ENCODE data around the gene INPP5F. TPM values are rescaled to one million over a fixed set of nuclear protein-coding genes. Genes with fewer than 3 reads are reported as not detected.

The INPP5F gene
- total and polyA plus RNA-seq, 2 of the 13 experiments (the other 11 are each of a cell fraction or from before 2014, with no cell fraction given): 12.5 to 15.7 TPM

DNA sequence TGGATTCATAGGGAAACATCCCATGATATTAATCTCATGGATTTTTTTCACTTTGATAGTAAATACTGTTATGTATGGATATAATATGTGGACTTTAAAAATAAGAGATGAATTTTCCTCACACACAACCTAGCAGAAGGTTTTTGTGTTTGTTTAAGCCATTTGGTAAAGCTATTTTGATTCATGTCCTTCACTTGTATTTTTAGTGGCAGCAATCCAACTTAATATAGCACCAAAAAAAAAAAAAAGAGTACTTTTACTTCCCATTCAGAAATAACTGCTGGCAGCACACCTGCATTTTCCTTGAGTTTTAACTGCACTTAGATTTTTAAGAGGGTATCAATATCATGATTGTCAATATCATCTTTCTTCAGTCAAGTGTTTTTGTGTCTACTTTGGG, 86.8 kb downstream of the INPP5F start (continued):
- TF ChIP-seq ZNF512 (CRISPR knock-in tag; IDR thresholded peaks at IDR 0.05): no peak

DNA sequence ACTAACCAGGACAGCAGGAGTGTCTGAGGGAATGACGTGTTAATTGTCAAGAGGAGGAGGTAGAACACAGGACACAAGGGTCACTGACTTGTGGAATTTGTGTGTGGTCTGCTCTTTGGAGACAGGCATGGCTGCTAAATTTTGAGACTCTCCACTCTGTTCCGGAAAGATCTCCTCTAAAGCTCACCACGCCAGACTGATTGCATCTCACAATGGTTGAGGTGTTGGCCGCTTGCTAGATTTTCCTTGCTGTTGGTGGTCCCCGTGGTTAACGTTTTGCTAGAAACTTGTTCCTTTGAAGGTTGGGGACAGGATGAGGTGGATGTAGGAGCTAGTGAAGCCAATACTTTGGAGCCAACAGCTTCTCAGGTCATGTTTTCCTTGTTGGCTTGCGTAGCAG, 89.8 kb downstream of the INPP5F start:
- Histone ChIP-seq H2AFZ (ENCODE audit: low read length) (no peak overlapping the region), H4K20me1 (ENCODE audit: insufficient read depth, low read length) (no peaks in the 10 kb centered on the region; the same call in 1 of the 2 replicates), H3K4me1 (ENCODE audit: insufficient read depth, low read length) (no peaks in the 10 kb centered on the region), H3K36me3 (replicated peaks in 1 of 2; ENCODE audit: control insufficient read depth in 1 of 2, insufficient read depth in 2 of 2, low read length in 2 of 2) (peaks cover 8 to 22% of the 10 kb centered on the region in 2 experiments; a peak in 4 of 5 replicates), H3K27me3 (ENCODE audit: control insufficient read depth in 1 of 2, insufficient read depth in 2 of 2, low read length in 2 of 2) (no peaks in the 10 kb centered on the region), H3K27ac (ENCODE audit: extremely low read length, insufficient read depth, low read length) (no peak overlapping the region), H3K4me2 (ENCODE audit: low read depth, low read length) (no peak overlapping the region), H3K9me3 (ENCODE audit: low read length) (no peaks in the 10 kb centered on the region), H3K79me2 (ENCODE audit: insufficient read depth, low read length) (no peaks in the 10 kb centered on the region), H3K9ac (ENCODE audit: insufficient read depth, low read depth, low read length) (no peak overlapping the region), H3K4me3 (replicated peaks in 1 of 3; ENCODE audit: insufficient read depth in 1 of 3, low read depth in 2 of 3, low read length in 3 of 3) (no peak overlapping the region)
- no peak for ATAC-seq
- ChIA-PET POLR2A (no interaction called here), CTCF (ENCODE audit: low intra/inter-chr PET ratio, low total read pairs) (no interaction called here)
- TF ChIP-seq SYNCRIP (IDR thresholded peaks at IDR 0.05; ENCODE audit: insufficient read depth, low read depth, low read length): no peak
- no peak for TF ChIP-seq KAT7 (CRISPR knock-in tag; IDR thresholded peaks at IDR 0.05; ENCODE audit: borderline replicate concordance)
- no peak for TF ChIP-seq SOX13 (IDR thresholded peaks at IDR 0.05)
- TF ChIP-seq SOX13 (CRISPR knock-in tag; conservative IDR thresholded peaks at IDR 0.05 in 1 of 2, IDR thresholded peaks at IDR 0.05 in 1 of 2): no peak
- no peak for TF ChIP-seq SIX4 (CRISPR knock-in tag; IDR thresholded peaks at IDR 0.05)
- TF ChIP-seq REL (CRISPR knock-in tag; conservative IDR thresholded peaks at IDR 0.05): no peak
- TF ChIP-seq ZSCAN22 (CRISPR knock-in tag; IDR thresholded peaks at IDR 0.05): no peak
- TF ChIP-seq ATF5 (CRISPR knock-in tag; IDR thresholded peaks at IDR 0.05; ENCODE audit: low read depth): no peak
- no peak for TF ChIP-seq ZBTB25 (CRISPR knock-in tag; IDR thresholded peaks at IDR 0.05)
- TF ChIP-seq ASH2L (IDR thresholded peaks at IDR 0.05; ENCODE audit: insufficient read length, low read depth, low read length): no peak
- TF ChIP-seq ZNF124 (CRISPR knock-in tag; IDR thresholded peaks at IDR 0.05): no peak
- TF ChIP-seq HMGA1 (CRISPR knock-in tag; conservative IDR thresholded peaks at IDR 0.05): no peak
- TF ChIP-seq KLF9 (CRISPR knock-in tag; IDR thresholded peaks at IDR 0.05; ENCODE audit: low read depth): no peak
- TF ChIP-seq, protein P1, sequence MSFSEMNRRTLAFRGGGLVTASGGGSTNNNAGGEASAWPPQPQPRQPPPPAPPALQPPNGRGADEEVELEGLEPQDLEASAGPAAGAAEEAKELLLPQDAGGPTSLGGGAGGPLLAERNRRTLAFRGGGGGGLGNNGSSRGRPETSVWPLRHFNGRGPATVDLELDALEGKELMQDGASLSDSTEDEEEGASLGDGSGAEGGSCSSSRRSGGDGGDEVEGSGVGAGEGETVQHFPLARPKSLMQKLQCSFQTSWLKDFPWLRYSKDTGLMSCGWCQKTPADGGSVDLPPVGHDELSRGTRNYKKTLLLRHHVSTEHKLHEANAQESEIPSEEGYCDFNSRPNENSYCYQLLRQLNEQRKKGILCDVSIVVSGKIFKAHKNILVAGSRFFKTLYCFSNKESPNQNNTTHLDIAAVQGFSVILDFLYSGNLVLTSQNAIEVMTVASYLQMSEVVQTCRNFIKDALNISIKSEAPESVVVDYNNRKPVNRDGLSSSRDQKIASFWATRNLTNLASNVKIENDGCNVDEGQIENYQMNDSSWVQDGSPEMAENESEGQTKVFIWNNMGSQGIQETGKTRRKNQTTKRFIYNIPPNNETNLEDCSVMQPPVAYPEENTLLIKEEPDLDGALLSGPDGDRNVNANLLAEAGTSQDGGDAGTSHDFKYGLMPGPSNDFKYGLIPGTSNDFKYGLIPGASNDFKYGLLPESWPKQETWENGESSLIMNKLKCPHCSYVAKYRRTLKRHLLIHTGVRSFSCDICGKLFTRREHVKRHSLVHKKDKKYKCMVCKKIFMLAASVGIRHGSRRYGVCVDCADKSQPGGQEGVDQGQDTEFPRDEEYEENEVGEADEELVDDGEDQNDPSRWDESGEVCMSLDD (CRISPR knock-in tag; IDR thresholded peaks at IDR 0.05; ENCODE audit: borderline replicate concordance): no peak
- no peak for TF ChIP-seq GPN1 (CRISPR knock-in tag; IDR thresholded peaks at IDR 0.05; ENCODE audit: borderline replicate concordance)
- no peak for TF ChIP-seq TMF1 (CRISPR knock-in tag; IDR thresholded peaks at IDR 0.05; ENCODE audit: low read depth)
- no peak for TF ChIP-seq KLF13 (CRISPR knock-in tag; IDR thresholded peaks at IDR 0.05)
- in situ Hi-C loops (cut with HindIII; ENCODE audit: extremely low pct_ligation_motif_present, low pct_unique_long_range_greater_than_20kb): no loop called here
- 96% methylated on average over 7 of the region's 7 CpGs for WGBS (ENCODE audit: low lambda C conversion rate)
- no peak for FAIRE-seq
- intact Hi-C loops (cut with micrococcal nuclease; ENCODE audit: unreplicated experiment): no loop called here
- BruUV-seq (replicated peaks): no TSS peak
- DNase-seq (ENCODE audit: low spot score): no peak
